ENCODE data around the gene NOTCH1.

GRCh38 chr9:136532799-136533774 is 12.8 kb downstream of the NOTCH1 start:
- TF ChIP-seq CTCF (IDR thresholded peaks at IDR 0.05) (no peak), POLR2A (IDR thresholded peaks at IDR 0.05) (no peak)
